Chondrocyte (in vitro differentiated cells): Measurements from ENCODE around the gene MMD. TPM values are rescaled to one million over a fixed set of nuclear protein-coding genes. Genes with fewer than 3 reads are reported as not detected.

Experiments
- DNase-seq: peaks from one replicate; pipeline ENCODE4 v3.0.0; 2021; ENCODE audit warnings: mixed read lengths, low spot score
- H3K27ac Mint-ChIP-seq: one replicate; pipeline ENCODE4 v1.8.0; 2021; ENCODE audit warnings: mild to moderate bottlenecking, moderate library complexity, mixed read lengths; ENCODE audit not compliant: unreplicated experiment
- H3K27me3 Mint-ChIP-seq: 2 replicates; pipeline ENCODE4 v1.8.0; 2021; ENCODE audit warnings: low read depth, mixed read lengths
- H3K36me3 Mint-ChIP-seq: 2 replicates; pipeline ENCODE4 v1.8.0; 2021; ENCODE audit warnings: low read depth, mixed read lengths
- H3K4me1 Mint-ChIP-seq: 2 replicates; pipeline ENCODE4 v1.8.0; 2021; ENCODE audit warnings: low read depth, mild to moderate bottlenecking, mixed read lengths
- H3K4me3 Mint-ChIP-seq: one replicate; pipeline ENCODE4 v1.8.0; 2021; ENCODE audit warnings: mild to moderate bottlenecking, moderate library complexity, mixed read lengths; ENCODE audit not compliant: unreplicated experiment
- H3K9me3 Mint-ChIP-seq: 2 replicates; pipeline ENCODE4 v1.8.0; 2021; ENCODE audit warnings: low read depth, mixed read lengths
- CTCF ChIP-seq: fragments of 200-600 bp; sonication (generic); IDR thresholded peaks from 2 replicates; pipeline ENCODE4 v1.5.0; 2021; ENCODE audit warnings: antibody characterized with exemption, mild to moderate bottlenecking, moderate library complexity
- total RNA-seq: library from RNA; stranded (reverse); gene quantifications from 3 replicates; pipeline ENCODE4 v1.2.1, GENCODE V29; 2021

The MMD gene
- total RNA-seq, 1 donor from 2014 or later, result 8.2 TPM

- Mint-ChIP-seq H3K4me3 (no peak overlapping the region), H3K36me3 (no peaks in the 10 kb centered on the region), H3K4me1 (no peaks in the 10 kb centered on the region), H3K27ac (no peak overlapping the region), H3K27me3 (no peaks in the 10 kb centered on the region), H3K9me3 (no peaks in the 10 kb centered on the region)
- no peak for DNase-seq
- TF ChIP-seq CTCF, result no peak
Observed at GRCh38 chr17:55462234-55462633, 40.6 kb upstream of the MMD start.

- no peak overlapping the region for H3K27ac Mint-ChIP-seq
- H3K4me1 Mint-ChIP-seq, result no peaks in the 10 kb centered on the region
- no peaks in the 10 kb centered on the region for H3K27me3 Mint-ChIP-seq
- H3K36me3 Mint-ChIP-seq, result no peaks in the 10 kb centered on the region
- no peaks in the 10 kb centered on the region for H3K9me3 Mint-ChIP-seq
- H3K4me3 Mint-ChIP-seq, result no peak overlapping the region
- DNase-seq, result no peak
- no peak for TF ChIP-seq CTCF
Observed at GRCh38 chr17:55458978-55459377, 37.3 kb upstream of the MMD start.

- Mint-ChIP-seq H3K27ac (no peak overlapping the region), H3K36me3 (no peaks in the 10 kb centered on the region), H3K4me1 (no peaks in the 10 kb centered on the region), H3K9me3 (no peaks in the 10 kb centered on the region), H3K4me3 (no peak overlapping the region), H3K27me3 (no peaks in the 10 kb centered on the region)
- no peak for DNase-seq
- no peak for TF ChIP-seq CTCF
Observed at GRCh38 chr17:55458287-55458900, 36.8 kb upstream of the MMD start.

GRCh38 chr17:55456307-55457240 is 34.9 kb upstream of the MMD start:
- Mint-ChIP-seq H3K27ac (no peak overlapping the region), H3K4me1 (peaks cover 7% of the 10 kb centered on the region), H3K9me3 (no peaks in the 10 kb centered on the region), H3K27me3 (no peaks in the 10 kb centered on the region), H3K36me3 (no peaks in the 10 kb centered on the region), H3K4me3 (no peak overlapping the region)
- no peak for DNase-seq
- TF ChIP-seq CTCF, result no peak

- H3K4me1 Mint-ChIP-seq, result peaks cover 7% of the 10 kb centered on the region
- H3K9me3 Mint-ChIP-seq, result no peaks in the 10 kb centered on the region
- no peak for TF ChIP-seq CTCF
- H3K36me3 Mint-ChIP-seq, result no peaks in the 10 kb centered on the region
- H3K27ac Mint-ChIP-seq, result no peak overlapping the region
- no peak overlapping the region for H3K4me3 Mint-ChIP-seq
- H3K27me3 Mint-ChIP-seq, result no peaks in the 10 kb centered on the region
- DNase-seq, result no peak
Observed at GRCh38 chr17:55454906-55455474, 33.4 kb upstream of the MMD start.
